ENCODE data around the gene TRIL.
A peak's percentile ranks its signal among the peaks of the same experiment; 100 is the strongest.

TRIL gene

GRCh38 chr7:28940741-28941384, 17.3 kb downstream of the TRIL start:
- H3K9me3 Mint-ChIP-seq: no peaks in the 10 kb centered on the region
- no peak overlapping the region for H3K27ac Mint-ChIP-seq
- peaks cover 30 to 31% of the 10 kb centered on the region in 2 donors for H3K27me3 Mint-ChIP-seq
- ATAC-seq (replicated peaks): no peak
- no peak for DNase-seq
- no peaks in the 10 kb centered on the region for H3K36me3 Mint-ChIP-seq
- no peak overlapping the region for H3K4me3 Mint-ChIP-seq
- H3K4me1 Mint-ChIP-seq: no peaks in the 10 kb centered on the region

DNA sequence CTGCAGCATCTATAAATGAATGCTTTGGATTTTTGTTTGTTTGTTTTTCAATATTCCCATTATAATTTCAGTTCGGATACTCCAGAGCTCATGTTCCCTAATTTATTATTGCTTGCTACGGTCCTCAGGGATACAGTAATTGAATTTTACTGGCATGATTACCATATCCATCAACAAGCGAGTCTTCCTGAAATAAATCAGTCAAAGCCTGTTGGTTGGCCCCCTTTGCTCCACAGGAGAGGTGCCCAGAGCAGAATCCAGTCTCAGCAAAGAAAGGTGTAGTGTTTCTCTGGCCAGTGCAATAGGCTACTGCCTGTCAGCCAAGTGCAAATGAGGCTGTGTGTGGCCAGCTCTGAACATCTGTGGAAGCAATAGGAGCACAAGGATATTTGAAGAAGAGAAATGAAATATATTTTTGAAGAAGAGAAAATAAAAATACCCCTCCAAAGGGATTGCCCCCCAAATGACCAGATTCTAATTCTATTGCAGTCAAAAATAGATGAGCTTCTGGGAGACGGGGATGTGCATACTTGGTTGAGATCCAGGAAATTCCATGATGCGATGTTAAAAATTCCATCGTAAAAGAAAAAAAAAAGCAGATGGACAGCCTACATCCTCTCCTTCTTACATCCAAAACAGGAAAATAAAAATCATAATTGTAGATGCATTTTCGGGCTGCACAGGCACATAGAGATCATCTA, 18.1 kb downstream of the TRIL start:
- Mint-ChIP-seq H3K4me3 (no peak overlapping the region), H3K4me1 (no peaks in the 10 kb centered on the region), H3K27ac (no peak overlapping the region), H3K9me3 (no peaks in the 10 kb centered on the region), H3K27me3 (peaks cover 37 to 38% of the 10 kb centered on the region in 2 donors), H3K36me3 (no peaks in the 10 kb centered on the region)
- DNase-seq (no peak), ATAC-seq (replicated peaks) (no peak)

DNA sequence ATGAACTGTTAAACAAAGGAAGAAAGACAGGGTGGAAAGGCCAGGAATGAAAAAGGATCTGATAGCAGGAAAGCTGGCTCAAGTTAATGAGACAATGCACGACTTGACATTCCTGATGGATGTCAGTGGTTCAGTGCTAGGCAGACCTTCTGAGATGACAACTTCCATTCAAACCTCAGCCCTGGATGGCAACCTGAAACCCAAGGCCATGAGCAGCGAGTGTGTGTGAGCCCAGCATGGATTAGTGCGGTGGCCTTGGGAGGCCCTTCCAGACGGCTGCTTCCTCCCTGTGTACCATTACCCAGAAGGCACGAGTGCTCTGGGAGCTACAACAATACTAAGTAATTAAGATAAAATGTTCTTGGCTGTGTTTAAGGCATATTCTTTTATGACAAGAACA, 18.8 kb downstream of the TRIL start:
- Mint-ChIP-seq H3K27me3 (peaks cover 42% of the 10 kb centered on the region in 2 donors), H3K27ac (no peak overlapping the region), H3K4me1 (no peaks in the 10 kb centered on the region), H3K4me3 (no peak overlapping the region), H3K36me3 (no peaks in the 10 kb centered on the region), H3K9me3 (no peaks in the 10 kb centered on the region)
- ATAC-seq (replicated peaks) (no peak), DNase-seq (no peak)

GRCh38 chr7:28937619-28938018, 20.5 kb downstream of the TRIL start:
- Mint-ChIP-seq H3K4me3 (no peak overlapping the region), H3K27me3 (peaks cover 51 to 53% of the 10 kb centered on the region in 2 donors), H3K36me3 (no peaks in the 10 kb centered on the region), H3K4me1 (no peaks in the 10 kb centered on the region), H3K27ac (no peak overlapping the region), H3K9me3 (no peaks in the 10 kb centered on the region)
- ATAC-seq (replicated peaks): no peak
- no peak for DNase-seq

GRCh38 chr7:28937103-28937502, 21.0 kb downstream of the TRIL start:
- no peaks in the 10 kb centered on the region for H3K36me3 Mint-ChIP-seq
- no peak for DNase-seq
- ATAC-seq (replicated peaks): no peak
- peaks cover 50 to 52% of the 10 kb centered on the region in 2 donors for H3K27me3 Mint-ChIP-seq
- H3K4me3 Mint-ChIP-seq: no peak overlapping the region
- H3K4me1 Mint-ChIP-seq: no peaks in the 10 kb centered on the region
- H3K9me3 Mint-ChIP-seq: no peaks in the 10 kb centered on the region
- no peak overlapping the region for H3K27ac Mint-ChIP-seq

DNA sequence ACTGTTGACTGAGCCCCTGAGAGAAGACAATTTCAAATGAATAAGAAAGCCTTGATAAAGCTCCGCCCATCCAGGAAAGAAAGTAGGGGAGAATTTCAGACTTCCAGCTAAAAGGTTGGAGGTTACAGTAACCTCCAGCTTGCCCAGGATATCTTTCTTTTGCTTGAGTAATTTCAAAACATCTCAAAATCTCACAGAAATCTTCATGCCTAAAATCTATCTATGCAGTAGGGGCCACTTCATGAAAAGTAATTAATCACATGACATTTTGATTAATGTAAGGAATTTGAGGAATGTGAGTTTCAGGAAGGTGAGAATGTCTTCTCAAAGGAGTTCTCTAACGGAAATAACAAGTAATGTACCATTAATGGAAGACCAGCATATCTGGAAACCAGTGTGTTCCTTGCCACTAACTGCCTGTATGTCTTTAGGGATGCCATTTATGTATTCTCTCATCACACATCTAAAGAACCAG, 24.2 kb downstream of the TRIL start:
- Mint-ChIP-seq H3K27ac (no peak overlapping the region), H3K9me3 (no peaks in the 10 kb centered on the region), H3K27me3 (peaks cover 51 to 53% of the 10 kb centered on the region in 2 donors), H3K4me3 (no peak overlapping the region), H3K36me3 (no peaks in the 10 kb centered on the region), H3K4me1 (no peaks in the 10 kb centered on the region)
- no peak for DNase-seq
- ATAC-seq (replicated peaks): no peak

DNA sequence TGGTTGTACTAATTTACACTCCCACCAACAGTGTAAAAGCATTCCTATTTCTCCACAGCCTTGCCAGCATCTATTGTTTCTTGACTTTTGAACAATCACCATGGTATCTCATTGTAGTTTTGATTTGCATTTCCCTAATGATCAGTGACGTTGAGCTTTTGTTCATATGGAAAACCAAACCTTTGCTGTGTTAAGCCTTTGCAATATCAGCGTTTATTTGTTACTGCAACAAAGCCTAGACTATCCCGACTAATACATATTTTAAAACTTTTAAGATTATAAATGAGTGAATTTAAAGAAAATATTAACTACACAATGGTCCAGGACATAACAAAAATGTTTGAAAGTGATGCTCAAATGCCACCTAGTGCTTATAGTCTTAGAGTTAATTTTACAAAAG, 26.6 kb downstream of the TRIL start:
- no peak overlapping the region for H3K27ac Mint-ChIP-seq
- no peak overlapping the region for H3K4me3 Mint-ChIP-seq
- peaks cover 8 to 10% of the 10 kb centered on the region in 2 donors for H3K4me1 Mint-ChIP-seq
- H3K27me3 Mint-ChIP-seq: peaks cover 46 to 50% of the 10 kb centered on the region in 2 donors
- DNase-seq (no peak), ATAC-seq (replicated peaks) (no peak)
- H3K9me3 Mint-ChIP-seq: no peaks in the 10 kb centered on the region
- no peaks in the 10 kb centered on the region for H3K36me3 Mint-ChIP-seq

- H3K4me1 Mint-ChIP-seq: peaks cover 8 to 13% of the 10 kb centered on the region in 2 donors
- H3K4me3 Mint-ChIP-seq: peak overlapping the region; percentile 77 to 83
- no peaks in the 10 kb centered on the region for H3K9me3 Mint-ChIP-seq
- peaks cover 20 to 35% of the 10 kb centered on the region in 2 donors for H3K27me3 Mint-ChIP-seq
- ATAC-seq (replicated peaks) (peak; percentile 97 to 98), DNase-seq (peak; percentile 54)
- H3K36me3 Mint-ChIP-seq: no peaks in the 10 kb centered on the region
- H3K27ac Mint-ChIP-seq: no peak overlapping the region
Measured at GRCh38 chr7:28926871-28927597, 31.1 kb downstream of the TRIL start.

GRCh38 chr7:28922624-28923331, 35.4 kb downstream of the TRIL start:
- peaks cover 6 to 13% of the 10 kb centered on the region in 2 donors for H3K4me1 Mint-ChIP-seq
- peaks cover 9 to 27% of the 10 kb centered on the region in 2 donors for H3K27me3 Mint-ChIP-seq
- ATAC-seq (replicated peaks): peak; percentile 36 to 46
- no peaks in the 10 kb centered on the region for H3K9me3 Mint-ChIP-seq
- DNase-seq: peak; percentile 13
- H3K27ac Mint-ChIP-seq: no peak overlapping the region
- H3K36me3 Mint-ChIP-seq: no peaks in the 10 kb centered on the region
- no peak overlapping the region for H3K4me3 Mint-ChIP-seq

GRCh38 chr7:28921822-28922221, 36.3 kb downstream of the TRIL start:
- H3K4me3 Mint-ChIP-seq: no peak overlapping the region
- H3K4me1 Mint-ChIP-seq: peaks cover 0 to 5% of the 10 kb centered on the region in 2 donors
- peak; percentile 84 to 89 for ATAC-seq (replicated peaks)
- no peak for DNase-seq
- no peak overlapping the region for H3K27ac Mint-ChIP-seq
- peaks cover 7 to 24% of the 10 kb centered on the region in 2 donors for H3K27me3 Mint-ChIP-seq
- H3K36me3 Mint-ChIP-seq: no peaks in the 10 kb centered on the region
- H3K9me3 Mint-ChIP-seq: no peaks in the 10 kb centered on the region

- Mint-ChIP-seq H3K4me3 (no peak overlapping the region), H3K36me3 (no peaks in the 10 kb centered on the region), H3K9me3 (no peaks in the 10 kb centered on the region), H3K27me3 (peaks cover 7 to 18% of the 10 kb centered on the region in 2 donors), H3K4me1 (no peaks in the 10 kb centered on the region), H3K27ac (no peak overlapping the region)
- no peak for ATAC-seq (replicated peaks)
- no peak for DNase-seq
Measured at GRCh38 chr7:28920424-28920823, 37.7 kb downstream of the TRIL start.

- Mint-ChIP-seq H3K4me1 (no peaks in the 10 kb centered on the region), H3K36me3 (no peaks in the 10 kb centered on the region), H3K9me3 (no peaks in the 10 kb centered on the region), H3K4me3 (no peak overlapping the region), H3K27ac (no peak overlapping the region), H3K27me3 (peaks cover 3 to 14% of the 10 kb centered on the region in 2 donors)
- no peak for ATAC-seq (replicated peaks)
- no peak for DNase-seq
Measured at GRCh38 chr7:28919510-28919909, 38.6 kb downstream of the TRIL start.

DNA sequence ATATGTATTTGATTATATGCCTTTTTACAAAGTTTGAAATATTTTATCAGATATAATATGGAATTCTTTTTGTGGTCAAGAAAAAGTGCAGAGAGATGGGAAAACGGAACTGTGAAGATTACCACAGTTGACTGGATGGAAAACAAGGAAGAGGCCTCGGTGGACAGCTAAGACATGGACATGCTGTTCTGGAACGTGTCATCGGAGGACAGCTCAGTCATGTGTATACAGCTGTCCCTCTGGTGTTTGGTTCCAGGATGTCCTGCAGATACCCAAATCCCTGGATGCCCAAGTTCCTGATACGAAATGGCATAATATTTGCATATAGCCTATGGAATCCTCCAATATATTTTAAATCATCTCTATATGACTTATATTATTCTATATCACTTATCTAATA, 49.4 kb downstream of the TRIL start:
- Mint-ChIP-seq H3K4me1 (no peaks in the 10 kb centered on the region), H3K36me3 (no peaks in the 10 kb centered on the region), H3K27me3 (peaks cover 22 to 37% of the 10 kb centered on the region in 2 donors), H3K27ac (no peak overlapping the region), H3K9me3 (peaks cover 7% of the 10 kb centered on the region in 2 donors), H3K4me3 (no peak overlapping the region)
- no peak for DNase-seq
- ATAC-seq (replicated peaks): no peak

DNA sequence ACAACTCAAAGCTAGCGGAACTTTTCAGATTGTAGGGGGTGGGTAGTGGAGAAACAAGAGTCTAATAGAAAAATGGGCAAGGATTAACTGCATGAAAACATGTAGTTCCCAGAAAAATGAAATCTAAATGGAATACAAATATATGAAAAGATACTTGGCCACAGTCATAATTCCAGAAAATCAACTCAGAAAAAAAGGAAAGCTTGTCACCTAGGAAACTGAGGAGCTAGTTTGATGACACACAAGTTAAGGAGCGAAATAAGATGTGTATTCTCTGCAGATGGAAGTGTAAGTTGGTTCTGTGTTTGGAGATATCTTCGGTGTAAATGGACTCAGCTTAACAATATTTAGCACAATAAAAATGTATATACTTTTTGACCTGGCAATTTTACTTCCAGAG, 52.7 kb downstream of the TRIL start:
- DNase-seq: no peak
- H3K4me3 Mint-ChIP-seq: no peak overlapping the region
- H3K27ac Mint-ChIP-seq: no peak overlapping the region
- H3K9me3 Mint-ChIP-seq: no peaks in the 10 kb centered on the region
- no peak for ATAC-seq (replicated peaks)
- H3K27me3 Mint-ChIP-seq: peaks cover 19 to 23% of the 10 kb centered on the region in 2 donors
- H3K4me1 Mint-ChIP-seq: no peaks in the 10 kb centered on the region
- H3K36me3 Mint-ChIP-seq: no peaks in the 10 kb centered on the region
